Measurements from ENCODE around the gene PLEKHA4.
"Not testable (repeated sequence)": the region's sequence is repeated elsewhere in the genome, so short reads cannot be mapped to it uniquely, and the experiment has no call there.

Gene PLEKHA4

GRCh38 chr19:48859711-48860572 is 8.5 kb downstream of the PLEKHA4 start:
- DNase-seq: no peak

- no peak for DNase-seq
Observed at GRCh38 chr19:48858984-48859710, 9.3 kb downstream of the PLEKHA4 start.

GRCh38 chr19:48856921-48857320 is 11.5 kb downstream of the PLEKHA4 start:
- no peak for DNase-seq

- no peak for DNase-seq
Observed at GRCh38 chr19:48854103-48854502, 14.3 kb downstream of the PLEKHA4 start.

- DNase-seq: no peak
Observed at GRCh38 chr19:48853483-48853882, 14.9 kb downstream of the PLEKHA4 start.

- no peak for DNase-seq
Observed at GRCh38 chr19:48852292-48852691, 16.1 kb downstream of the PLEKHA4 start.

- DNase-seq: not testable (repeated sequence)
Observed at GRCh38 chr19:48846659-48847058, 21.8 kb downstream of the PLEKHA4 start.

GRCh38 chr19:48845384-48845783 is 23.0 kb downstream of the PLEKHA4 start:
- no peak for DNase-seq

- DNase-seq: no peak
Observed at GRCh38 chr19:48844472-48844871, 23.9 kb downstream of the PLEKHA4 start.

- no peak for DNase-seq
Observed at GRCh38 chr19:48842789-48843162, 25.6 kb downstream of the PLEKHA4 start.

- no peak for DNase-seq
Observed at GRCh38 chr19:48841571-48841970, 26.8 kb downstream of the PLEKHA4 start.

- DNase-seq: no peak
Observed at GRCh38 chr19:48841047-48841446, 27.4 kb downstream of the PLEKHA4 start.

GRCh38 chr19:48837687-48838086 is 30.7 kb downstream of the PLEKHA4 start:
- no peak for DNase-seq

GRCh38 chr19:48837051-48837524 is 31.3 kb downstream of the PLEKHA4 start:
- no peak for DNase-seq

GRCh38 chr19:48836089-48837017 is 32.1 kb downstream of the PLEKHA4 start, which contains the start of gene HSD17B14:
TSS of gene HSD17B14 (minus strand) at chr19:48836491. CDS start at chr19:48836411, 80 bp downstream.
- no peak for DNase-seq

- no peak for DNase-seq
Observed at GRCh38 chr19:48835734-48836088, 32.7 kb downstream of the PLEKHA4 start.

- no peak for DNase-seq
Observed at GRCh38 chr19:48833977-48834376, 34.4 kb downstream of the PLEKHA4 start.

GRCh38 chr19:48833049-48833448 is 35.4 kb downstream of the PLEKHA4 start:
- DNase-seq: no peak

GRCh38 chr19:48830965-48831364 is 37.5 kb downstream of the PLEKHA4 start:
- DNase-seq: no peak

- DNase-seq: no peak
Observed at GRCh38 chr19:48830088-48830487, 38.3 kb downstream of the PLEKHA4 start.

- no peak for DNase-seq
Observed at GRCh38 chr19:48826606-48827020, 41.8 kb downstream of the PLEKHA4 start.

GRCh38 chr19:48822514-48822913 is 45.9 kb downstream of the PLEKHA4 start:
- no peak for DNase-seq

- DNase-seq: no peak
Observed at GRCh38 chr19:48821633-48822032, 46.8 kb downstream of the PLEKHA4 start.

Measured in cortex of kidney (tissue), 1 donor.